PFSK-1 (cell line): ENCODE measurements around the gene NUCB1.

Experiments used
- FOXP2 ChIP-seq: optimal IDR thresholded peaks from 2 replicates; pipeline ENCODE3; 2011; ENCODE audit warnings: borderline replicate concordance, control low read depth, inconsistent platforms; ENCODE audit not compliant: insufficient read depth; ENCODE audit errors: extremely low read length, extremely low read depth
- POLR2AphosphoS5 ChIP-seq: IDR thresholded peaks from 2 replicates; pipeline ENCODE4 v1.6.1; 2012; ENCODE audit warnings: low read depth, mild to moderate bottlenecking, control low read depth, low read length, moderate library complexity
- REST ChIP-seq, 2 experiments: IDR thresholded peaks; 2 replicates each; pipeline versions ENCODE4 v1.6.1 to v1.8.0; 2011 to 2012; ENCODE audit warnings: low read depth in 2 of 2, low read length in 2 of 2, control low read depth in 1 of 2, inconsistent platforms in 1 of 2, mild to moderate bottlenecking in 1 of 2, moderate library complexity in 1 of 2; ENCODE audit not compliant: insufficient read depth in 1 of 2
- SIN3A ChIP-seq: IDR thresholded peaks from 2 replicates; pipeline ENCODE4 v1.6.1; 2012; ENCODE audit warnings: mild to moderate bottlenecking, low read length, moderate library complexity, borderline replicate concordance; ENCODE audit not compliant: insufficient read depth
- TAF1 ChIP-seq: IDR thresholded peaks from 2 replicates; pipeline ENCODE4 v1.6.1; 2012; ENCODE audit warnings: low read length, control low read depth, borderline replicate concordance; ENCODE audit not compliant: insufficient read depth

The NUCB1 gene

GRCh38 chr19:48965040-48965805, 65.1 kb downstream of the NUCB1 start, which contains the start of gene FTL:
FTL (plus strand) TSS chr19:48965309; CDS start chr19:48965508, 199 bp downstream.
- peak; percentile 37 to 69; a peak in 3 of 4 replicates for TF ChIP-seq REST (IDR thresholded peaks at IDR 0.05; ENCODE audit: insufficient read depth in 1 of 2, low read depth in 2 of 2, low read length in 2 of 2)
- TF ChIP-seq TAF1 = peak; percentile 91
- TF ChIP-seq FOXP2 = peak; percentile 88
- no peak for TF ChIP-seq SIN3A
- peak; percentile 95 for TF ChIP-seq POLR2AphosphoS5

- TF ChIP-seq SIN3A = no peak
- peak; percentile 4 for TF ChIP-seq FOXP2
- TF ChIP-seq REST (IDR thresholded peaks at IDR 0.05; ENCODE audit: insufficient read depth in 1 of 2, low read depth in 2 of 2, low read length in 2 of 2) = no peak
- peak; percentile 10; the same call in 1 of the 2 replicates for TF ChIP-seq POLR2AphosphoS5
Observed at GRCh38 chr19:48965806-48966540, 65.9 kb downstream of the NUCB1 start.

GRCh38 chr19:48966541-48967345, 66.6 kb downstream of the NUCB1 start:
- peak; percentile 29; the same call in 1 of the 2 replicates for TF ChIP-seq POLR2AphosphoS5
- TF ChIP-seq REST (IDR thresholded peaks at IDR 0.05; ENCODE audit: insufficient read depth in 1 of 2, low read depth in 2 of 2, low read length in 2 of 2) = no peak

GRCh38 chr19:48967346-48968178, 67.5 kb downstream of the NUCB1 start:
- TF ChIP-seq REST (IDR thresholded peaks at IDR 0.05; ENCODE audit: insufficient read depth in 1 of 2, low read depth in 2 of 2, low read length in 2 of 2) (no peak), FOXP2 (no peak), POLR2AphosphoS5 (peak; percentile 17; the same call in 1 of the 2 replicates), SIN3A (no peak)
